HEK293T (cell line): ENCODE measurements around the gene BORCS5.

Experiments
- CTCF ChIA-PET: fragments of 350-600 bp; formaldehyde crosslinking; extraction: SDS; loops from one replicate; lab custom pipeline; 2021; ENCODE audit warnings: antibody characterized with exemption, inconsistent platforms; lab: Yijun Ruan, JAX
- POLR2A ChIA-PET: fragments of 350-600 bp; formaldehyde crosslinking; extraction: SDS; loops from one replicate; lab custom pipeline; 2020; ENCODE audit warnings: antibody characterized with exemption, inconsistent platforms; lab: Yijun Ruan, JAX
- DNase-seq: peaks from one replicate; pipeline ENCODE4 v3.0.0; 2012; ENCODE audit warnings: mixed read lengths; ENCODE audit errors: extremely low spot score
- ARNT ChIP-seq: fragments of 450-650 bp; IDR thresholded peaks from 2 replicates; pipeline ENCODE4 v1.6.1; 2017; ENCODE audit warnings: mild to moderate bottlenecking
- BHLHE40 ChIP-seq: fragments of 450-650 bp; IDR thresholded peaks from 2 replicates; pipeline ENCODE4 v1.6.1; 2016; ENCODE audit warnings: mild to moderate bottlenecking, moderate library complexity, borderline replicate concordance
- CTBP1 ChIP-seq: fragments of 450-650 bp; IDR thresholded peaks from 2 replicates; pipeline ENCODE4 v1.6.1; 2016; ENCODE audit warnings: borderline replicate concordance
- ELF4 ChIP-seq: fragments of 450-650 bp; IDR thresholded peaks from 2 replicates; pipeline ENCODE4 v1.6.1; 2017; ENCODE audit warnings: antibody characterized with exemption
- FOXA1 ChIP-seq: fragments of 450-650 bp; IDR thresholded peaks from 2 replicates; pipeline ENCODE4 v1.6.1; 2016; ENCODE audit warnings: mild to moderate bottlenecking
- FOXK2 ChIP-seq: fragments of 450-650 bp; IDR thresholded peaks from 2 replicates; pipeline ENCODE4 v1.6.1; 2016; ENCODE audit warnings: mild to moderate bottlenecking
- FOXM1 ChIP-seq: fragments of 450-650 bp; IDR thresholded peaks from 2 replicates; pipeline ENCODE4 v1.6.1; 2017; ENCODE audit warnings: mild to moderate bottlenecking, borderline replicate concordance
- HDGF ChIP-seq: fragments of 450-650 bp; IDR thresholded peaks from 2 replicates; pipeline ENCODE4 v1.6.1; 2017; ENCODE audit warnings: antibody characterized with exemption, borderline replicate concordance
- L3MBTL2 ChIP-seq: fragments of 450-650 bp; conservative IDR thresholded peaks from 2 replicates; pipeline ENCODE4 v1.6.1; 2016; ENCODE audit warnings: mild to moderate bottlenecking
- LEF1 ChIP-seq: fragments of 450-650 bp; IDR thresholded peaks from 2 replicates; pipeline ENCODE4 v1.6.1; 2017; ENCODE audit warnings: mild to moderate bottlenecking, borderline replicate concordance
- NFRKB ChIP-seq: fragments of 450-650 bp; IDR thresholded peaks from 2 replicates; pipeline ENCODE4 v1.6.1; 2016; ENCODE audit warnings: mild to moderate bottlenecking, moderate library complexity
- PKNOX1 ChIP-seq: fragments of 450-650 bp; IDR thresholded peaks from 2 replicates; pipeline ENCODE4 v1.6.1; 2016
- SP1 ChIP-seq: fragments of 450-650 bp; IDR thresholded peaks from 2 replicates; pipeline ENCODE4 v1.6.1; 2017
- SUZ12 ChIP-seq: fragments of 450-650 bp; IDR thresholded peaks from 2 replicates; pipeline ENCODE4 v1.6.1; 2016; ENCODE audit warnings: mild to moderate bottlenecking
- TARDBP ChIP-seq: fragments of 450-650 bp; IDR thresholded peaks from 2 replicates; pipeline ENCODE4 v1.6.1; 2016
- ZNF384 ChIP-seq: fragments of 450-650 bp; IDR thresholded peaks from 2 replicates; pipeline ENCODE4 v1.6.1; 2016

Gene BORCS5

DNA sequence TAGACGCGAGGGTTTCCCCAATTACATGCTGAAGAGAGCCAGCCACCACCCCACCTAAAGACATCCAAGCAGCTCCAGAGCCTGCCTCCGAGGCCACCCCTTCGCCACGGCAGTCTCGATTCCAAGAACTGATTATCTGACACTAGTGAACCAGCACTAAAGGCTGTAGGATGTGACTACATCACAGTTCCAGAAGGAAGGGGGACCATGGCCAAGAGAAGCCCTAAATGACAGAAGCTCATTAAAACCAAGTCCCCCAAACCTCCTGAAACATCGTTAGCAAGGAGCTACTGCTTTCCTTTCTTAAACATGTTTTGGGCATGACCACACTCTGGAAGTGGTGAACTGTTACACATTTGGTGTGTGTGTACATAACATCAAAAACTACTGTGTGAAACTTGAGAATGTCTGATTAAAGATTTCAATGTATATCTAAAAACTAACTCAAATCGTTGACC lies 117.6 kb downstream of the BORCS5 start:
- CTCF ChIA-PET = no interaction called here
- POLR2A ChIA-PET = interaction anchor here (1.1 kb wide), 1 partner anchor 85 kb away, joined by 3 read pairs; no protein-coding TSS in a partner anchor
- no peak for DNase-seq
- TF ChIP-seq NFRKB (no peak), HDGF (no peak), FOXM1 (no peak), LEF1 (no peak), CTBP1 (no peak), SP1 (no peak), FOXK2 (no peak), ELF4 (no peak), PKNOX1 (no peak), SUZ12 (no peak), ARNT (no peak)

DNA sequence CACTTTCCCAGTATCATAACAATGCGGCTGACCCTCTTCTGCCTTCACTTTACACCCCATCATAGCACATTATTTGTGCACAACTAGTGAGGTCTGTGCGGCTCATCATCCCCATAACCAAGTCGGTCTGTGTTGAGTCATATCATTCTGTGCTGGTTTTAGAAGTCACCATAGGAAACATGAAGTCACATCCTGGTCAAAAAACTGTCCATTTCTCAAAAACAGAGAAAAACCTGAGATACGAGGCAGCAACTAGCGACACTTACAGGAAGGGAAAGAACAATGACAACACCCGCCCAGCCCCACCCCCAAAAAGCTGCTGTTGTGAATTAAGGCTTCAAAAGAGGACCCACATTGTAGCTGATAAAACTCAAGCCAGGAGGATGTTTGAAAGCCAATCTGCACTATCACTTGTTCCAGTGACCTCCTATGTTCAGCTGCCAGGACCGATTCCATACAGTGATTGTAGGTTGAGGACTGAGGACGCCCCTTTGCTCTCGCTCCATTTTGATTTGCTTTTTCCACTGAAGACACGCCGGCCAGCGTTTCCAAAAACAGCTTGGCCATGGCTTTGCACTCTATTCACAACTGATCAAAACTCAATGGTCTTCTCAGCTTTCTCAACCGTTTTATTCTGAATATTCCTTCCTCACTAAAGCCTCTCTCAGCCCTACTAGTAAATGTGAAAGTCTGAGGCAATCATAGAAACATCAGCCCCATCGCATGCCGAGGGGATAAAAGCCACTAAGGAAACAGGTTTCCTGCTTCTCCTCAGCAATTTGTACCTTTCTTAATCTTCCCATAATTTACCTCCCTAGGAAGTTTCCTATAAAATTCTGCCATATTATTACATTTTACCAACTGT lies 118.3 kb downstream of the BORCS5 start:
- ChIA-PET CTCF (no interaction called here), POLR2A (no interaction called here)
- TF ChIP-seq ZNF384 (no peak), ELF4 (no peak), FOXM1 (no peak), FOXA1 (no peak), HDGF (no peak), ARNT (no peak), SUZ12 (no peak), CTBP1 (no peak)
- DNase-seq = no peak

DNA sequence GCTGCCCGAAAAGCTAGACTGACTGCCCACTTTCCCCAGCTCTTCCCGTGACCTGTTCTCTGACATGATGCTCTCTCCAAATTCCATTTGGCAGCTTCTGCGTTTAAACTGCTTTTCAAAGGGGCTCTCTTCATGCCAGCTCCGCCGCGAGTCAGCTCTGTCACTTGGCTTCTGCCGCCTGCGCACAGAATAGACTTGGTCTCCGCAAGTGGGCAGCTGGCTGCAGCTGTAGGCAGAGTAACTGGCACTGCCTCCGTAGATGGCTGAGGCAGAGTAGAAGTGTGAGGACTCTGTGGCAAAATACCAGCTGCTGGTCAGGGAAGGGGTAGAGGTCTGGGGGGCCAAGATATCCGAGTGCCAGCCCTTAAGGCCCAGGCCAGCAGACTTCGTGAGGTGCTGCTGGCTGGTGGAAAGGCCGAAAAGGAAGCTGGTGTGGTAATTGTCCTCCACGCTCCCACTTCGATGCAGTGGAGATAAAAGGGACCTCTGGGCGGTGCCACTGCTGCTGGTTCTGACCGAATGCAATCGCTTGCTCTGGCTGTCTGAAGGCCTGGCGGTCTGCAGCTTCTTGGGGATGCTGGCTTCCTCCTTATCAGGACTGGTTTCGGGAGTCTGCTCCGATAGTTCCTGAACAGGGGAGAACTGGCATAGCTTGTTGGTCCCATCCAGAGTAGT lies 120.1 kb downstream of the BORCS5 start:
- TF ChIP-seq FOXM1 = no peak
- no peak for TF ChIP-seq FOXA1
- no peak for TF ChIP-seq TARDBP
- TF ChIP-seq FOXK2 = no peak
- TF ChIP-seq L3MBTL2 = no peak
- no peak for TF ChIP-seq ZNF384
- TF ChIP-seq HDGF = no peak
- TF ChIP-seq ARNT = no peak
- TF ChIP-seq ELF4 = no peak
- TF ChIP-seq SUZ12 = no peak
- no peak for TF ChIP-seq NFRKB
- TF ChIP-seq SP1 = no peak
- no peak for TF ChIP-seq LEF1
- TF ChIP-seq CTBP1 = no peak
- TF ChIP-seq BHLHE40 = no peak
- no peak for TF ChIP-seq PKNOX1
- POLR2A ChIA-PET = no interaction called here
- no peak for DNase-seq
- CTCF ChIA-PET = no interaction called here

GRCh38 chr12:12477532-12477890 lies 120.6 kb downstream of the BORCS5 start:
- no peak for DNase-seq
- TF ChIP-seq ARNT (no peak), SP1 (no peak), CTBP1 (no peak), FOXK2 (no peak), LEF1 (no peak), PKNOX1 (no peak), NFRKB (no peak), ZNF384 (no peak), BHLHE40 (no peak), TARDBP (no peak), HDGF (no peak), FOXA1 (no peak), L3MBTL2 (no peak), ELF4 (no peak), SUZ12 (no peak), FOXM1 (no peak)
- ChIA-PET CTCF (no interaction called here), POLR2A (no interaction called here)

DNA sequence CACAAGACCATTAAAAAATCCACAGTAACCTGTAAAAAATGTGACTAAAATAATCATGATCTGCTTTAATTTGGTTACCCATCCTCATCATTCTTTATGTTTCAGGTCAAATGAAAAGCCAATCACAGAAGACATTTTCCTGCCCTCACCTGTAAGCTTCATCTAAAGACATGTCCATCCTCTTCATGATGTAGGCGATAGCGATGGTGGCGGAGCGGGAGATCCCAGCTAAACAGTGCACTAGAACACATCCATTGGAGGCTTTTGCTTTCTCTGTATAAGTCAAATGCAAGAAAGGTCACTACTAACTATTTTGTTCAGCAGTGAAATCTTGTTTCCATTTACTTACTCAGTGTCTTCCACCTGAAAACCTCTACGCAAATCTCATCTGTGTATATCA lies 123.2 kb downstream of the BORCS5 start:
- TF ChIP-seq BHLHE40 (no peak), FOXK2 (no peak), L3MBTL2 (no peak), NFRKB (no peak), FOXA1 (no peak), PKNOX1 (no peak), ZNF384 (no peak), ELF4 (no peak), HDGF (no peak), LEF1 (no peak), SUZ12 (no peak), TARDBP (no peak)
- DNase-seq = no peak
- ChIA-PET POLR2A (no interaction called here), CTCF (interaction anchor here (1.3 kb wide), 1 partner anchor 23 kb away, joined by 4 read pairs; no protein-coding TSS in a partner anchor)
